ENCODE results near the gene IFT172. TPM values are rescaled to one million over a fixed set of nuclear protein-coding genes. Genes with fewer than 3 reads are reported as not detected.

The IFT172 gene
- total RNA-seq, 1 experiment from 2014 or later: 26.2 TPM

- POLR2A ChIA-PET (ENCODE audit: unreplicated experiment): interaction anchor here (0.6 kb wide), 1 partner anchor 34 kb away, joined by 3 read pairs; no protein-coding TSS in a partner anchor
- intact Hi-C loops (cut with micrococcal nuclease; ENCODE audit: unreplicated experiment): loop anchor here (1.0 to 10.0 kb wide), 4 partner anchors 35 to 212 kb away; partner anchors contain the start of gene IFT172
- H3K79me2 ChIP-seq (ENCODE audit: low read depth): peaks cover 5% of the 10 kb centered on the region; the same call in 1 of the 2 replicates
- peak overlapping the region; percentile 63 for H3K27ac ChIP-seq
- peak in 1 of 2 experiments; percentile 40 for DNase-seq
- peaks cover 59% of the 10 kb centered on the region for H3F3A ChIP-seq (ENCODE audit: insufficient read depth, low read depth)
- H4K20me1 ChIP-seq (ENCODE audit: insufficient read depth): no peaks in the 10 kb centered on the region; the same call in 1 of the 2 replicates
- peaks cover 4% of the 10 kb centered on the region; the same call in 1 of the 2 replicates for H3K36me3 ChIP-seq (ENCODE audit: low read depth)
- H3K4me2 ChIP-seq: peak overlapping the region; percentile 99
- H3K27me3 ChIP-seq (ENCODE audit: insufficient read depth, low read depth): no peaks in the 10 kb centered on the region
- CTCF ChIA-PET: interaction anchor here (0.7 kb wide), 1 partner anchor 963 kb away, joined by 3 read pairs; no protein-coding TSS in a partner anchor
- TF ChIP-seq EZH2 (IDR thresholded peaks at IDR 0.05; ENCODE audit: low read depth) (no peak), CTCF (conservative IDR thresholded peaks at IDR 0.05) (no peak)
- H2AFZ ChIP-seq: peak overlapping the region; percentile 94
- no peaks in the 10 kb centered on the region for H3K9me3 ChIP-seq (ENCODE audit: insufficient read depth, low read depth)
- H3K9me2 ChIP-seq (ENCODE audit: insufficient read depth): no peaks in the 10 kb centered on the region
- H3K4me3 ChIP-seq: peak overlapping the region; percentile 79
- BruUV-seq (replicated peaks): no TSS peak
- peaks cover 19% of the 10 kb centered on the region for H3K4me1 ChIP-seq (replicated peaks; ENCODE audit: insufficient read depth)
Observed at GRCh38 chr2:27442920-27443282, 46.6 kb downstream of the IFT172 start.

- no peaks in the 10 kb centered on the region; the same call in 1 of the 2 replicates for H4K20me1 ChIP-seq (ENCODE audit: insufficient read depth)
- intact Hi-C loops (cut with micrococcal nuclease; ENCODE audit: unreplicated experiment): loop anchor here (1.0 to 10.0 kb wide), 4 partner anchors 34 to 213 kb away; partner anchors contain the start of gene IFT172
- TF ChIP-seq CTCF (conservative IDR thresholded peaks at IDR 0.05) (peak; percentile 68), EZH2 (IDR thresholded peaks at IDR 0.05; ENCODE audit: low read depth) (no peak)
- H3K4me2 ChIP-seq: peak within 1 kb of the TSS; percentile 99
- peak; percentile 69 to 86 for DNase-seq
- peaks cover 4% of the 10 kb centered on the region; the same call in 1 of the 2 replicates for H3K36me3 ChIP-seq (ENCODE audit: low read depth)
- H3K4me1 ChIP-seq (replicated peaks; ENCODE audit: insufficient read depth): peaks cover 19% of the 10 kb centered on the region
- H3K4me3 ChIP-seq: peak within 1 kb of the TSS; percentile 79
- no peaks in the 10 kb centered on the region for H3K27me3 ChIP-seq (ENCODE audit: insufficient read depth, low read depth)
- peaks cover 5% of the 10 kb centered on the region; the same call in 1 of the 2 replicates for H3K79me2 ChIP-seq (ENCODE audit: low read depth)
- peak within 1 kb of the TSS; percentile 63 for H3K27ac ChIP-seq
- H2AFZ ChIP-seq: peak within 1 kb of the TSS; percentile 94
- H3F3A ChIP-seq (ENCODE audit: insufficient read depth, low read depth): peaks cover 56% of the 10 kb centered on the region
- H3K9me2 ChIP-seq (ENCODE audit: insufficient read depth): no peaks in the 10 kb centered on the region
- POLR2A ChIA-PET (ENCODE audit: unreplicated experiment): interaction anchor here (0.6 kb wide), 1 partner anchor 33 kb away, joined by 3 read pairs; no protein-coding TSS in a partner anchor
- H3K9me3 ChIP-seq (ENCODE audit: insufficient read depth, low read depth): no peaks in the 10 kb centered on the region
- no TSS peak for BruUV-seq (replicated peaks)
- CTCF ChIA-PET: interaction anchor here (0.7 to 1.1 kb wide), 2 partner anchors 187 to 964 kb away, joined by 3 to 4 read pairs; partner anchors contain the start of gene GPN1
Observed at GRCh38 chr2:27441958-27442919, 47.3 kb downstream of the IFT172 start, which contains the start of gene KRTCAP3. TSS of gene KRTCAP3 (plus strand) at chr2:27442381. CDS start at chr2:27442413, 32 bp downstream.

Measured in PC-9 (cell line).